GM12873 (cell line): ENCODE measurements around the gene CCDC154.

Experiments used
- CTCF ChIP-seq: IDR thresholded peaks from 2 replicates; pipeline ENCODE4 v1.5.1; 2012; ENCODE audit warnings: low read depth, mild to moderate bottlenecking, moderate library complexity, low read length, control low read depth; ENCODE audit not compliant: insufficient read depth; ENCODE audit errors: missing control alignments

Gene CCDC154

GRCh38 chr16:1437606-1438005 lies 6.8 kb downstream of the CCDC154 start:
- TF ChIP-seq CTCF = no peak

GRCh38 chr16:1436731-1437355 lies 7.5 kb downstream of the CCDC154 start:
- no peak for TF ChIP-seq CTCF

DNA sequence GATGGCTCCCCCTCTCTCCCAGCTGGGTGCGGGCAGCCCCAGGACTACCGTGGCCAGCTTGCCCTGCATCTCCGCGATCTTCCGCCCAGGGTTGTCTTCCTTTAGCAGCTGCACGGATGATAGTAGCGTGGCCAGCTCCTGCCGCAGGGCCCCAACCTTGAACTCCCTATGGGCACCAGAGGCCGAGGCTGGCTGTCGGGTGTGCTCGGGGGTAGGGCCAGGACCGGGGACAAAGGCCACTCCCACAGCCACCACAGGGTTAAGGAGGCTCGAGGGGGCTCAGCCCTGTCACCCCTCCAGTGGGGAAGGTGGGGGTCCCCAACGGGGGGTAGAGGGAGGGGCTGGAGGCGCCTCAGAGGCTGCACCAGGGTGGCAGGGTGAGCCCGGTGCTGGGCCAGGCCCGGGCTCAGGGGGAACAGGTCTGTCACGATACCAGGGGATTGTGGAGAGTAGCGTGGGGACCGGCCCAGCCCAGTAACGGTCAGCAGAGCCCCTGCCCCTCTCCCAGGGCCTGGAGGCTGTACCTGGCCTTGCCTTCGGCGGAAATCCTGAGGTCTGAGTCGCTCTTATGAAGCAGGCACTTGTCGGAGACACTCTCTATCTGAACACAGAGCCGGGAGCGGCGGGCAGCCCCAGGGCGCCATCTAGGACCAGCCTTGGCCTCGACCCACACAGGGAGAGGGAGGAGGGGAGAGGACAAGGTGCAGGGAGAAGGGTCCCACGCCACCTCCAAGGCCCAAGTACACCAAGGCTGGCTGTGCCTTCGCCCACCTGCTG lies 8.2 kb downstream of the CCDC154 start:
- TF ChIP-seq CTCF = no peak

GRCh38 chr16:1434644-1435592 lies 9.4 kb downstream of the CCDC154 start:
- no peak for TF ChIP-seq CTCF

DNA sequence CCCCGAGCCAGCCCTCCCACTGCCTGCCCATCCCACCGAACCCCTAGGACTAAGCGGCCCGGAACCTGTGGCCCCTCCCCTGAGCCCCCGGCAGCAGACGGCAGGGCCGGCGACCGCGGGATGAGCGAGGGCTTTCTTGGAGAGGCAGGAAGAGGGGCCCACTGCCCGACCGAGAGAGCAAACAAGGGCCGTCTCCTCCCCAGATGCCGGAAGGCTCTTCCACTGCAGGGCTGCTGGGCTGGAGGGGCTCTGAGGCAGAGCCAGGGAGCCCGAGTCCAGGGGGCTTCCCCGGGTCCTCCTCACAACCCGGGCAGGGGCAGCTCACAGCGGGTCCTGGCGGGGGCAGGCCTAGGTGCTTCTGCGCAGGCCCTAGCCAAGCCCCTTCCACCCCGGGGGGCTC lies 10.6 kb downstream of the CCDC154 start:
- TF ChIP-seq CTCF = no peak

GRCh38 chr16:1433263-1433560 lies 11.1 kb downstream of the CCDC154 start:
- no peak for TF ChIP-seq CTCF
